Measurements from ENCODE around the gene ZBTB2.
"Not testable (repeated sequence)": the region's sequence is repeated elsewhere in the genome, so short reads cannot be mapped to it uniquely, and the experiment has no call there.

DNA sequence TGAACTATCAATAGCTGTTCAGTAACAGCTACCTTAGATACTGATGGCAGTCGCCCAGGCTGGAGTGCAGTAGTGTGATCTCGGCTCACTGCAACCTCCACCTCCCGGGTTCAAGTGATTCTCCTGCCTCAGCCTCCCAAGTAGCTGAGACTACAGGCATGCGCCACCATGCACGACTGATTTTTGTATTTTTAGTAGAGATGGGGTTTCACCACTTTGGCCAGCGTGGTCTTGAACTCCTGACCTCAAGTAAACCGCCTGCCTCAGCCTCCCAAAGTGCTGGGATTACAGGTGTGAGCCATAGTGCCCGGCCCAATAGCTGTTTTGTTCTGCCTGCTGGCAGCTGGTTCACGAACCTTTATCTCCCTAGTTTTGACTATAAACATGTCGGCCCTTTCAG lies 48.6 kb downstream of the ZBTB2 start:
- TF ChIP-seq, protein P1, sequence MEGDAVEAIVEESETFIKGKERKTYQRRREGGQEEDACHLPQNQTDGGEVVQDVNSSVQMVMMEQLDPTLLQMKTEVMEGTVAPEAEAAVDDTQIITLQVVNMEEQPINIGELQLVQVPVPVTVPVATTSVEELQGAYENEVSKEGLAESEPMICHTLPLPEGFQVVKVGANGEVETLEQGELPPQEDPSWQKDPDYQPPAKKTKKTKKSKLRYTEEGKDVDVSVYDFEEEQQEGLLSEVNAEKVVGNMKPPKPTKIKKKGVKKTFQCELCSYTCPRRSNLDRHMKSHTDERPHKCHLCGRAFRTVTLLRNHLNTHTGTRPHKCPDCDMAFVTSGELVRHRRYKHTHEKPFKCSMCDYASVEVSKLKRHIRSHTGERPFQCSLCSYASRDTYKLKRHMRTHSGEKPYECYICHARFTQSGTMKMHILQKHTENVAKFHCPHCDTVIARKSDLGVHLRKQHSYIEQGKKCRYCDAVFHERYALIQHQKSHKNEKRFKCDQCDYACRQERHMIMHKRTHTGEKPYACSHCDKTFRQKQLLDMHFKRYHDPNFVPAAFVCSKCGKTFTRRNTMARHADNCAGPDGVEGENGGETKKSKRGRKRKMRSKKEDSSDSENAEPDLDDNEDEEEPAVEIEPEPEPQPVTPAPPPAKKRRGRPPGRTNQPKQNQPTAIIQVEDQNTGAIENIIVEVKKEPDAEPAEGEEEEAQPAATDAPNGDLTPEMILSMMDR (IDR thresholded peaks at IDR 0.05) = not testable (repeated sequence)
- TF ChIP-seq POLR2A (IDR thresholded peaks at IDR 0.05) = not testable (repeated sequence)
